Endothelial cell of umbilical vein (primary cell): ENCODE results near the gene TTI1. TPM values are rescaled to one million over a fixed set of nuclear protein-coding genes. Genes with fewer than 3 reads are reported as not detected.

ENCODE experiments used
- BruUV-seq: library from RNA; stranded (reverse); fragments of 400-500 nt; replicated peaks from 2 replicates; lab custom pipeline; 2021; lab: Mats Ljungman, UMichigan
- CTCF ChIA-PET: fragments of 300-600, 350-600 bp; sonication (Branson Sonifier 250); formaldehyde crosslinking; loops from one replicate; lab custom pipeline; 2021; ENCODE audit warnings: antibody characterized with exemption, inconsistent platforms; lab: Charles Lee
- POLR2A ChIA-PET: fragments of 300-600, 350-600 bp; sonication (Branson Sonifier 250); formaldehyde crosslinking; loops from one replicate; lab custom pipeline; 2021; ENCODE audit warnings: antibody characterized with exemption, inconsistent platforms; lab: Charles Lee
- DNase-seq: peaks from one replicate; pipeline ENCODE4 v3.0.0-alpha.2; 2011; ENCODE audit warnings: low read depth, low spot score
- FAIRE-seq: peaks from 2 replicates; lab custom pipeline; 2011; peaks lifted over from hg19 to GRCh38; lab: Jason Lieb, UNC
- H2AFZ ChIP-seq: 2 replicates; pipeline ENCODE4 v1.6.0; 2012; ENCODE audit warnings: low read depth, low read length, control low read depth, inconsistent platforms
- H3K27ac ChIP-seq: 2 replicates; pipeline ENCODE4 v1.5.1; 2011; ENCODE audit warnings: low read depth, mild to moderate bottlenecking, control low read depth, low read length, moderate library complexity; ENCODE audit not compliant: insufficient read depth
- H3K27me3 ChIP-seq, 2 experiments: 2 replicates each; pipeline versions ENCODE4 v1.6.0 to v1.6.1; 2011; ENCODE audit warnings: low read length in 2 of 2, mixed read lengths in 1 of 2; ENCODE audit not compliant: control insufficient read depth in 2 of 2, insufficient read depth in 2 of 2
- H3K36me3 ChIP-seq, 2 experiments: 2 replicates in 1 of 2; 3 replicates in 1 of 2; pipeline ENCODE4 v1.5.1; 2011; ENCODE audit warnings: low read length in 2 of 2, mild to moderate bottlenecking in 1 of 2, moderate library complexity in 1 of 2; ENCODE audit not compliant: control insufficient read depth in 2 of 2, insufficient read depth in 2 of 2; ENCODE audit errors: extremely low read depth in 1 of 2
- H3K4me1 ChIP-seq: 3 replicates; pipeline ENCODE4 v1.5.1; 2011; ENCODE audit warnings: mild to moderate bottlenecking, low read length; ENCODE audit not compliant: control insufficient read depth, insufficient read depth; ENCODE audit errors: extremely low read depth
- H3K4me2 ChIP-seq: 2 replicates; pipeline ENCODE4 v1.6.1; 2011; ENCODE audit warnings: low read length, control low read depth, mixed read lengths; ENCODE audit not compliant: insufficient read depth
- H3K4me3 ChIP-seq, 3 experiments: fragments of 200-600 bp in 1 of 3; sonication (generic), shearing (Covaris generic) in 1 of 3; replicated peaks in 1 of 3; 2 replicates each; pipeline ENCODE4 v1.5.1; 2011 to 2016; ENCODE audit warnings: control low read depth in 3 of 3, low read length in 3 of 3, mild to moderate bottlenecking in 2 of 3, inconsistent platforms in 1 of 3, low read depth in 1 of 3, moderate library complexity in 1 of 3; ENCODE audit not compliant: insufficient read depth in 1 of 3
- H3K79me2 ChIP-seq: 2 replicates; pipeline ENCODE4 v1.6.0; 2012; ENCODE audit warnings: low read length, inconsistent platforms; ENCODE audit not compliant: control insufficient read depth, insufficient read depth
- H3K9ac ChIP-seq: replicated peaks from 2 replicates; pipeline ENCODE3; 2011; ENCODE audit warnings: low read length, control low read depth; ENCODE audit not compliant: insufficient read depth; ENCODE audit errors: extremely low read depth
- H3K9me1 ChIP-seq: replicated peaks from 3 replicates; pipeline ENCODE4 v1.6.0; 2011; ENCODE audit warnings: mild to moderate bottlenecking, low read length; ENCODE audit not compliant: control insufficient read depth, insufficient read depth; ENCODE audit errors: extremely low read depth
- H3K9me3 ChIP-seq: replicated peaks from 2 replicates; pipeline ENCODE4 v1.5.1; 2012; ENCODE audit warnings: low read length, inconsistent platforms; ENCODE audit not compliant: control insufficient read depth, insufficient read depth
- H4K20me1 ChIP-seq: replicated peaks from 2 replicates; pipeline ENCODE3; 2011; ENCODE audit warnings: mild to moderate bottlenecking, low read length; ENCODE audit not compliant: control insufficient read depth, insufficient read depth; ENCODE audit errors: extremely low read depth
- EZH2 ChIP-seq: IDR thresholded peaks from 2 replicates; pipeline ENCODE4 v1.6.1; 2012; ENCODE audit warnings: borderline replicate concordance, low read depth, mild to moderate bottlenecking, moderate library complexity, low read length, inconsistent platforms; ENCODE audit not compliant: severe bottlenecking
- FOS ChIP-seq: IDR thresholded peaks from 2 replicates; pipeline ENCODE4 v1.6.1; 2011; ENCODE audit warnings: mild to moderate bottlenecking, low read length, moderate library complexity, borderline replicate concordance; ENCODE audit not compliant: insufficient read depth
- GATA2 ChIP-seq: IDR thresholded peaks from 2 replicates; pipeline ENCODE4 v1.7.0; 2011; ENCODE audit warnings: low read depth, mild to moderate bottlenecking, moderate library complexity, mixed read lengths, low read length; ENCODE audit not compliant: insufficient read length, insufficient read depth
- JUN ChIP-seq: IDR thresholded peaks from 2 replicates; pipeline ENCODE4 v1.6.1; 2011; ENCODE audit warnings: borderline replicate concordance, low read depth; ENCODE audit not compliant: insufficient read length, insufficient read depth
- MAX ChIP-seq: IDR thresholded peaks from 2 replicates; pipeline ENCODE4 v1.6.1; 2011; ENCODE audit not compliant: insufficient read depth, insufficient read length
- MYC ChIP-seq: IDR thresholded peaks from one replicate; pipeline ENCODE4 v1.6.1; 2011; ENCODE audit warnings: mild to moderate bottlenecking, low read depth, low read length
- POLR2A ChIP-seq: IDR thresholded peaks from 2 replicates; pipeline ENCODE4 v1.6.1; 2012; ENCODE audit warnings: low read depth, mild to moderate bottlenecking, control low read depth, low read length
- POLR2AphosphoS5 ChIP-seq: IDR thresholded peaks from 2 replicates; pipeline ENCODE4 v1.6.1; 2012; ENCODE audit warnings: low read depth, mild to moderate bottlenecking, control low read depth, low read length, moderate library complexity; ENCODE audit not compliant: insufficient read depth
- dilution Hi-C: fragments of 300-500 bp; cut with MboI; formaldehyde crosslinking; loops from one replicate; pipeline ENCODE4 v1.15.0; 2019; ENCODE audit warnings: low sequenced_read_pairs; ENCODE audit not compliant: extremely low pct_ligation_motif_present
- intact Hi-C: fragments of 100-400 bp; cut with micrococcal nuclease; formaldehyde crosslinking; loops from one replicate; pipeline ENCODE4 v1.10.0; 2022
- polyA plus RNA-seq, 4 experiments: library from polyadenylated mRNA; depleted of rRNA in 3 of 4; stranded (reverse) in 3 of 4; unstranded in 1 of 4; fragments of >200 nt; gene quantifications; 2 replicates each; pipeline versions ENCODE4 v1.2.1 to v1.2.3, GENCODE V29; 2011 to 2012; ENCODE audit warnings: missing spikeins in 1 of 4
- total RNA-seq: library from RNA; stranded (reverse); gene quantifications from 2 replicates; pipeline ENCODE4 v1.2.3, GENCODE V29; 2021
- TF ChIP-seq, protein P1 (sequence below), 2 donors: IDR thresholded peaks; 1 replicate in 1 of 2; 2 replicates in 1 of 2; pipeline ENCODE4 v1.5.1; 2011; ENCODE audit warnings: low read length in 2 of 2, mild to moderate bottlenecking in 2 of 2, moderate library complexity in 2 of 2, control low read depth in 1 of 2, inconsistent platforms in 1 of 2, low read depth in 1 of 2; ENCODE audit not compliant: insufficient read depth in 1 of 2; ENCODE audit errors: extremely low read depth in 1 of 2

The TTI1 gene
- total and polyA plus RNA-seq, 2 donors (not counting 3 experiments of a cell fraction or from before 2014, with no cell fraction given) = 13.2 to 23.2 TPM

- Histone ChIP-seq H3K27me3 (no peaks in the 10 kb centered on the region), H3K27ac (peak overlapping the region; percentile 68), H3K9ac (no peak overlapping the region), H3K9me1 (no peaks in the 10 kb centered on the region), H3K36me3 (peaks cover 0 to 6% of the 10 kb centered on the region in 2 experiments), H3K4me1 (peaks cover 24% of the 10 kb centered on the region), H4K20me1 (no peaks in the 10 kb centered on the region), H3K79me2 (no peaks in the 10 kb centered on the region), H3K9me3 (no peaks in the 10 kb centered on the region), H3K4me3 (no peak overlapping the region), H3K4me2 (no peak overlapping the region), H2AFZ (no peak overlapping the region)
- dilution Hi-C loops = no loop called here
- ChIA-PET CTCF (interaction anchor here (1.2 to 4.4 kb wide), 6 partner anchors 10 to 427 kb away, joined by 3 to 37 read pairs (median 4); partner anchors contain the start of gene VSTM2L), POLR2A (no interaction called here)
- DNase-seq = no peak
- no TSS peak for BruUV-seq
- intact Hi-C loops = loop anchor here (2.0 to 5.0 kb wide), 3 partner anchors 89 to 427 kb away; partner anchors contain the start of gene VSTM2L
- no peak for FAIRE-seq
- TF ChIP-seq JUN (no peak), EZH2 (no peak), FOS (no peak), MYC (no peak), MAX (no peak), GATA2 (no peak), POLR2A (no peak), POLR2AphosphoS5 (no peak)
- TF ChIP-seq, protein P1, sequence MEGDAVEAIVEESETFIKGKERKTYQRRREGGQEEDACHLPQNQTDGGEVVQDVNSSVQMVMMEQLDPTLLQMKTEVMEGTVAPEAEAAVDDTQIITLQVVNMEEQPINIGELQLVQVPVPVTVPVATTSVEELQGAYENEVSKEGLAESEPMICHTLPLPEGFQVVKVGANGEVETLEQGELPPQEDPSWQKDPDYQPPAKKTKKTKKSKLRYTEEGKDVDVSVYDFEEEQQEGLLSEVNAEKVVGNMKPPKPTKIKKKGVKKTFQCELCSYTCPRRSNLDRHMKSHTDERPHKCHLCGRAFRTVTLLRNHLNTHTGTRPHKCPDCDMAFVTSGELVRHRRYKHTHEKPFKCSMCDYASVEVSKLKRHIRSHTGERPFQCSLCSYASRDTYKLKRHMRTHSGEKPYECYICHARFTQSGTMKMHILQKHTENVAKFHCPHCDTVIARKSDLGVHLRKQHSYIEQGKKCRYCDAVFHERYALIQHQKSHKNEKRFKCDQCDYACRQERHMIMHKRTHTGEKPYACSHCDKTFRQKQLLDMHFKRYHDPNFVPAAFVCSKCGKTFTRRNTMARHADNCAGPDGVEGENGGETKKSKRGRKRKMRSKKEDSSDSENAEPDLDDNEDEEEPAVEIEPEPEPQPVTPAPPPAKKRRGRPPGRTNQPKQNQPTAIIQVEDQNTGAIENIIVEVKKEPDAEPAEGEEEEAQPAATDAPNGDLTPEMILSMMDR (IDR thresholded peaks at IDR 0.05; ENCODE audit: extremely low read depth in 1 of 2, insufficient read depth in 1 of 2, low read depth in 1 of 2, low read length in 2 of 2) = no peak
Measured at GRCh38 chr20:37991157-37991866, 41.9 kb downstream of the TTI1 start.
